Fibroblast of mammary gland (primary cell): ENCODE results near the gene PTGIS.

Experiments
- DNase-seq: peaks from one replicate; pipeline ENCODE4 v3.0.0-alpha.2; 2010; ENCODE audit warnings: low read depth
- H3K4me3 ChIP-seq: 2 replicates; pipeline ENCODE4 v1.5.1; 2011; ENCODE audit warnings: low read depth, mild to moderate bottlenecking, low read length, moderate library complexity; ENCODE audit not compliant: control insufficient read depth
- TF ChIP-seq, protein P1 (sequence below): conservative IDR thresholded peaks from 2 replicates; pipeline ENCODE4 v1.5.1; 2011; ENCODE audit warnings: low read depth, low read length, inconsistent platforms; ENCODE audit not compliant: control insufficient read depth, insufficient read depth

The PTGIS gene

DNA sequence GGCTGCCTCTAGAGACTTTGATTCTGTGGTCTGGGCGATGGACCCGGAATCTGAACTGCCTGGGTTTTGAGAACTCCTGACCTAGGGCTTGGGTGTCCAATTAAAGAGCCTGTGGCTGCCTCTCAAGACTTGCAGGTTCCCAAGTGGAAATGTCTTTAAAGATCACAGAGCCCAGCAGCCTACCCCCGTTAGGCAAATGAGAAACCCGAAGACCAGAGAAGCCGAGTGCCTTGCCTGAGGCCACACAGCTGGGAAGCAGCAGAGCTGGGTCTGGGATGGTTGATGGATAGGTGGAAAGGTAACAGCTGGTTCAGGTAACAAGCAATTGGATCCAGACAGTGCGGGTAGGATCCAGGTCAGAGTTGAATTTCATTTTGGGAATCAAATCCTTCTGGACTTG is 111.3 kb downstream of the PTGIS start:
- DNase-seq = no peak
- TF ChIP-seq, protein P1, sequence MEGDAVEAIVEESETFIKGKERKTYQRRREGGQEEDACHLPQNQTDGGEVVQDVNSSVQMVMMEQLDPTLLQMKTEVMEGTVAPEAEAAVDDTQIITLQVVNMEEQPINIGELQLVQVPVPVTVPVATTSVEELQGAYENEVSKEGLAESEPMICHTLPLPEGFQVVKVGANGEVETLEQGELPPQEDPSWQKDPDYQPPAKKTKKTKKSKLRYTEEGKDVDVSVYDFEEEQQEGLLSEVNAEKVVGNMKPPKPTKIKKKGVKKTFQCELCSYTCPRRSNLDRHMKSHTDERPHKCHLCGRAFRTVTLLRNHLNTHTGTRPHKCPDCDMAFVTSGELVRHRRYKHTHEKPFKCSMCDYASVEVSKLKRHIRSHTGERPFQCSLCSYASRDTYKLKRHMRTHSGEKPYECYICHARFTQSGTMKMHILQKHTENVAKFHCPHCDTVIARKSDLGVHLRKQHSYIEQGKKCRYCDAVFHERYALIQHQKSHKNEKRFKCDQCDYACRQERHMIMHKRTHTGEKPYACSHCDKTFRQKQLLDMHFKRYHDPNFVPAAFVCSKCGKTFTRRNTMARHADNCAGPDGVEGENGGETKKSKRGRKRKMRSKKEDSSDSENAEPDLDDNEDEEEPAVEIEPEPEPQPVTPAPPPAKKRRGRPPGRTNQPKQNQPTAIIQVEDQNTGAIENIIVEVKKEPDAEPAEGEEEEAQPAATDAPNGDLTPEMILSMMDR = no peak
- H3K4me3 ChIP-seq = no peak overlapping the region

DNA sequence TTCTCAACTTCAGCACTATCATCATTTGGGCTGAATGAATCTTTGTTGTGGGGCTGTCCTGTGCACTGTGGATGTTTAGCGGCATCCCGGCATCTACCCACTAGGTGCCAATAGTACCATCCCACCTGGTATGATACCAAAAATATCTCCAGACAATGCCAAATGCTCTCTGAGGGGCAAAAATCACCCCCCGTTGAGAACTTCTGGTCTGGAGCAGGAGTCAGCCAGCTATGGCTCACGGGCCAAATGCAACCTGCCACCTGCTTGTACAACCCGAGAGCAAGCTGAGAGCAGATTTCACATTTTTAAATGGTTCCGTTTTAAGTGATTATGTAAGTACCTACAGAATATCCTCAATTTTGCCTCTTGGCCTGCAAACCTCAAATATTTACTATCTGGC is 112.2 kb downstream of the PTGIS start:
- TF ChIP-seq, protein P1 = no peak
- no peak for DNase-seq
- no peak overlapping the region for H3K4me3 ChIP-seq
